ENCODE data around the gene ZCCHC2.

The ZCCHC2 gene

GRCh38 chr18:62607708-62608428 is 85.0 kb downstream of the ZCCHC2 start:
- DNase-seq (ENCODE audit: low read depth in 2 of 2, low spot score in 1 of 2), result no peak

GRCh38 chr18:62609764-62610163 is 86.9 kb downstream of the ZCCHC2 start:
- DNase-seq (ENCODE audit: low read depth in 2 of 2, low spot score in 1 of 2), result no peak

GRCh38 chr18:62610351-62610700 is 87.5 kb downstream of the ZCCHC2 start:
- DNase-seq (ENCODE audit: low read depth in 2 of 2, low spot score in 1 of 2), result no peak

GRCh38 chr18:62610701-62611411 is 88.0 kb downstream of the ZCCHC2 start:
- DNase-seq (ENCODE audit: low read depth in 2 of 2, low spot score in 1 of 2), result no peak

GRCh38 chr18:62611453-62612288 is 88.8 kb downstream of the ZCCHC2 start:
- DNase-seq (ENCODE audit: low read depth in 2 of 2, low spot score in 1 of 2), result no peak

GRCh38 chr18:62612289-62612645 is 89.4 kb downstream of the ZCCHC2 start:
- DNase-seq (ENCODE audit: low read depth in 2 of 2, low spot score in 1 of 2), result no peak

- no peak for DNase-seq (ENCODE audit: low read depth in 2 of 2, low spot score in 1 of 2)
These were observed 90.0 kb downstream of the ZCCHC2 start for GRCh38 chr18:62612776-62613175.

GRCh38 chr18:62614494-62614893 is 91.7 kb downstream of the ZCCHC2 start:
- DNase-seq (ENCODE audit: low read depth in 2 of 2, low spot score in 1 of 2), result no peak

- no peak for DNase-seq (ENCODE audit: low read depth in 2 of 2, low spot score in 1 of 2)
These were observed 93.5 kb downstream of the ZCCHC2 start for GRCh38 chr18:62616331-62616805.

GRCh38 chr18:62617793-62618591 is 95.2 kb downstream of the ZCCHC2 start:
- no peak for DNase-seq (ENCODE audit: low read depth in 2 of 2, low spot score in 1 of 2)

GRCh38 chr18:62618735-62619134 is 95.9 kb downstream of the ZCCHC2 start:
- no peak for DNase-seq (ENCODE audit: low read depth in 2 of 2, low spot score in 1 of 2)

GRCh38 chr18:62621546-62621945 is 98.7 kb downstream of the ZCCHC2 start:
- DNase-seq (ENCODE audit: low read depth in 2 of 2, low spot score in 1 of 2), result no peak

- DNase-seq (ENCODE audit: low read depth in 2 of 2, low spot score in 1 of 2), result no peak
These were observed 102.2 kb downstream of the ZCCHC2 start for GRCh38 chr18:62625019-62625418.
